Endothelial cell of umbilical vein (primary cell): ENCODE data around the gene TRIP13. TPM values are rescaled to one million over a fixed set of nuclear protein-coding genes. Genes with fewer than 3 reads are reported as not detected.

ENCODE experiments used
- BruUV-seq: library from RNA; stranded (reverse); fragments of 400-500 nt; replicated peaks from 2 replicates; lab custom pipeline; 2021; lab: Mats Ljungman, UMichigan
- CTCF ChIA-PET: fragments of 300-600, 350-600 bp; sonication (Branson Sonifier 250); formaldehyde crosslinking; loops from one replicate; lab custom pipeline; 2021; ENCODE audit warnings: antibody characterized with exemption, inconsistent platforms; lab: Charles Lee
- POLR2A ChIA-PET: fragments of 300-600, 350-600 bp; sonication (Branson Sonifier 250); formaldehyde crosslinking; loops from one replicate; lab custom pipeline; 2021; ENCODE audit warnings: antibody characterized with exemption, inconsistent platforms; lab: Charles Lee
- DNase-seq: peaks from one replicate; pipeline ENCODE4 v3.0.0-alpha.2; 2011; ENCODE audit warnings: low read depth, low spot score
- FAIRE-seq: peaks from 2 replicates; lab custom pipeline; 2011; peaks lifted over from hg19 to GRCh38; lab: Jason Lieb, UNC
- H2AFZ ChIP-seq: 2 replicates; pipeline ENCODE4 v1.6.0; 2012; ENCODE audit warnings: low read depth, low read length, control low read depth, inconsistent platforms
- H3K27ac ChIP-seq: 2 replicates; pipeline ENCODE4 v1.5.1; 2011; ENCODE audit warnings: low read depth, mild to moderate bottlenecking, control low read depth, low read length, moderate library complexity; ENCODE audit not compliant: insufficient read depth
- H3K27me3 ChIP-seq, 2 experiments: 2 replicates each; pipeline versions ENCODE4 v1.6.0 to v1.6.1; 2011; ENCODE audit warnings: low read length in 2 of 2, mixed read lengths in 1 of 2; ENCODE audit not compliant: control insufficient read depth in 2 of 2, insufficient read depth in 2 of 2
- H3K36me3 ChIP-seq, 2 experiments: 2 replicates in 1 of 2; 3 replicates in 1 of 2; pipeline ENCODE4 v1.5.1; 2011; ENCODE audit warnings: low read length in 2 of 2, mild to moderate bottlenecking in 1 of 2, moderate library complexity in 1 of 2; ENCODE audit not compliant: control insufficient read depth in 2 of 2, insufficient read depth in 2 of 2; ENCODE audit errors: extremely low read depth in 1 of 2
- H3K4me1 ChIP-seq: 3 replicates; pipeline ENCODE4 v1.5.1; 2011; ENCODE audit warnings: mild to moderate bottlenecking, low read length; ENCODE audit not compliant: control insufficient read depth, insufficient read depth; ENCODE audit errors: extremely low read depth
- H3K4me2 ChIP-seq: 2 replicates; pipeline ENCODE4 v1.6.1; 2011; ENCODE audit warnings: low read length, control low read depth, mixed read lengths; ENCODE audit not compliant: insufficient read depth
- H3K4me3 ChIP-seq, 3 experiments: fragments of 200-600 bp in 1 of 3; sonication (generic), shearing (Covaris generic) in 1 of 3; replicated peaks in 1 of 3; 2 replicates each; pipeline ENCODE4 v1.5.1; 2011 to 2016; ENCODE audit warnings: control low read depth in 3 of 3, low read length in 3 of 3, mild to moderate bottlenecking in 2 of 3, inconsistent platforms in 1 of 3, low read depth in 1 of 3, moderate library complexity in 1 of 3; ENCODE audit not compliant: insufficient read depth in 1 of 3
- H3K79me2 ChIP-seq: 2 replicates; pipeline ENCODE4 v1.6.0; 2012; ENCODE audit warnings: low read length, inconsistent platforms; ENCODE audit not compliant: control insufficient read depth, insufficient read depth
- H3K9ac ChIP-seq: replicated peaks from 2 replicates; pipeline ENCODE3; 2011; ENCODE audit warnings: low read length, control low read depth; ENCODE audit not compliant: insufficient read depth; ENCODE audit errors: extremely low read depth
- H3K9me1 ChIP-seq: replicated peaks from 3 replicates; pipeline ENCODE4 v1.6.0; 2011; ENCODE audit warnings: mild to moderate bottlenecking, low read length; ENCODE audit not compliant: control insufficient read depth, insufficient read depth; ENCODE audit errors: extremely low read depth
- H3K9me3 ChIP-seq: replicated peaks from 2 replicates; pipeline ENCODE4 v1.5.1; 2012; ENCODE audit warnings: low read length, inconsistent platforms; ENCODE audit not compliant: control insufficient read depth, insufficient read depth
- H4K20me1 ChIP-seq: replicated peaks from 2 replicates; pipeline ENCODE3; 2011; ENCODE audit warnings: mild to moderate bottlenecking, low read length; ENCODE audit not compliant: control insufficient read depth, insufficient read depth; ENCODE audit errors: extremely low read depth
- CTCF ChIP-seq, 2 donors: IDR thresholded peaks; 1 replicate in 1 of 2; 2 replicates in 1 of 2; pipeline ENCODE4 v1.5.1; 2011; ENCODE audit warnings: low read length in 2 of 2, mild to moderate bottlenecking in 2 of 2, moderate library complexity in 2 of 2, control low read depth in 1 of 2, inconsistent platforms in 1 of 2, low read depth in 1 of 2; ENCODE audit not compliant: insufficient read depth in 1 of 2; ENCODE audit errors: extremely low read depth in 1 of 2
- EZH2 ChIP-seq: IDR thresholded peaks from 2 replicates; pipeline ENCODE4 v1.6.1; 2012; ENCODE audit warnings: borderline replicate concordance, low read depth, mild to moderate bottlenecking, moderate library complexity, low read length, inconsistent platforms; ENCODE audit not compliant: severe bottlenecking
- FOS ChIP-seq: IDR thresholded peaks from 2 replicates; pipeline ENCODE4 v1.6.1; 2011; ENCODE audit warnings: mild to moderate bottlenecking, low read length, moderate library complexity, borderline replicate concordance; ENCODE audit not compliant: insufficient read depth
- GATA2 ChIP-seq: IDR thresholded peaks from 2 replicates; pipeline ENCODE4 v1.7.0; 2011; ENCODE audit warnings: low read depth, mild to moderate bottlenecking, moderate library complexity, mixed read lengths, low read length; ENCODE audit not compliant: insufficient read length, insufficient read depth
- JUN ChIP-seq: IDR thresholded peaks from 2 replicates; pipeline ENCODE4 v1.6.1; 2011; ENCODE audit warnings: borderline replicate concordance, low read depth; ENCODE audit not compliant: insufficient read length, insufficient read depth
- MYC ChIP-seq: IDR thresholded peaks from one replicate; pipeline ENCODE4 v1.6.1; 2011; ENCODE audit warnings: mild to moderate bottlenecking, low read depth, low read length
- POLR2A ChIP-seq: IDR thresholded peaks from 2 replicates; pipeline ENCODE4 v1.6.1; 2012; ENCODE audit warnings: low read depth, mild to moderate bottlenecking, control low read depth, low read length
- POLR2AphosphoS5 ChIP-seq: IDR thresholded peaks from 2 replicates; pipeline ENCODE4 v1.6.1; 2012; ENCODE audit warnings: low read depth, mild to moderate bottlenecking, control low read depth, low read length, moderate library complexity; ENCODE audit not compliant: insufficient read depth
- dilution Hi-C: fragments of 300-500 bp; cut with MboI; formaldehyde crosslinking; loops from one replicate; pipeline ENCODE4 v1.15.0; 2019; ENCODE audit warnings: low sequenced_read_pairs; ENCODE audit not compliant: extremely low pct_ligation_motif_present
- intact Hi-C: fragments of 100-400 bp; cut with micrococcal nuclease; formaldehyde crosslinking; loops from one replicate; pipeline ENCODE4 v1.10.0; 2022
- polyA plus RNA-seq, 4 experiments: library from polyadenylated mRNA; depleted of rRNA in 3 of 4; stranded (reverse) in 3 of 4; unstranded in 1 of 4; fragments of >200 nt; gene quantifications; 2 replicates each; pipeline versions ENCODE4 v1.2.1 to v1.2.3, GENCODE V29; 2011 to 2012; ENCODE audit warnings: missing spikeins in 1 of 4
- total RNA-seq: library from RNA; stranded (reverse); gene quantifications from 2 replicates; pipeline ENCODE4 v1.2.3, GENCODE V29; 2021
- TF ChIP-seq, protein P1 (sequence below): IDR thresholded peaks from 2 replicates; pipeline ENCODE4 v1.6.1; 2011; ENCODE audit not compliant: insufficient read depth, insufficient read length

The TRIP13 gene
- total and polyA plus RNA-seq, 2 donors (not counting 3 experiments of a cell fraction or from before 2014, with no cell fraction given): 17.4 to 39.0 TPM

GRCh38 chr5:872301-872700, 20.4 kb upstream of the TRIP13 start:
- H3K9ac ChIP-seq: no peak overlapping the region
- dilution Hi-C loops: no loop called here
- ChIA-PET POLR2A (no interaction called here), CTCF (interaction anchor here (1.3 to 2.2 kb wide), 2 partner anchors 9 to 203 kb away, joined by 3 to 7 read pairs; no protein-coding TSS in a partner anchor)
- no peak overlapping the region for H3K4me3 ChIP-seq
- intact Hi-C loops: loop anchor here (2.0 kb wide), 1 partner anchor 20 kb away; the partner anchor contains the start of genes BRD9 and TRIP13
- no peaks in the 10 kb centered on the region for H3K9me3 ChIP-seq
- TF ChIP-seq POLR2AphosphoS5: peak; percentile 38
- TF ChIP-seq, protein P1, sequence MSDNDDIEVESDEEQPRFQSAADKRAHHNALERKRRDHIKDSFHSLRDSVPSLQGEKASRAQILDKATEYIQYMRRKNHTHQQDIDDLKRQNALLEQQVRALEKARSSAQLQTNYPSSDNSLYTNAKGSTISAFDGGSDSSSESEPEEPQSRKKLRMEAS: no peak
- H2AFZ ChIP-seq: no peak overlapping the region
- H3K4me1 ChIP-seq: peaks cover 18% of the 10 kb centered on the region
- FAIRE-seq (peak; percentile 70), DNase-seq (peak; percentile 19)
- no peaks in the 10 kb centered on the region for H4K20me1 ChIP-seq
- no peak overlapping the region for H3K27ac ChIP-seq
- no TSS peak for BruUV-seq
- H3K27me3 ChIP-seq: no peaks in the 10 kb centered on the region
- H3K4me2 ChIP-seq: peak overlapping the region; percentile 35
- peaks cover 19 to 57% of the 10 kb centered on the region in 2 experiments for H3K36me3 ChIP-seq
- H3K79me2 ChIP-seq: no peaks in the 10 kb centered on the region
- H3K9me1 ChIP-seq: no peaks in the 10 kb centered on the region

DNA sequence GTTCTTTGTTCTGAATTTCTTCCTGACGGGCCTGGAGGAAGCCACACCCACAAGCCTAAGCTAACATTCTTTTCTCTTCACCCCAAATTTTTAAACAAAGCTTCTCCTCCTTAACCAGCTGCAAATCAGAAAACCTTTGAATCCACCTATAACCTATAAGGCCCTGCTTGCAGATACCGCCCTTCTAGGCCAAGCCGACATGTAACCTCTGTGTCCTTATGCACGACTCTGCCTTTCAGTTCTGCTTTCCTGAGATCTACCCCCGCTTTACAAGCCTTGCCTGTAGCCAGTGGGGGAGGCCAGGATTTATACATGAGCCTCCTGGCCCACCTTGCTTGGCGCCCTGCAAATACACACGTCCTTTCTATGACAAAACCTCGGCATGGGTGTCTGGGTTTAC, 19.4 kb upstream of the TRIP13 start:
- FAIRE-seq: no peak
- Histone ChIP-seq H3K4me2 (no peak overlapping the region), H3K27ac (no peak overlapping the region), H3K9me3 (no peaks in the 10 kb centered on the region), H3K4me1 (peaks cover 18% of the 10 kb centered on the region), H2AFZ (no peak overlapping the region), H3K9me1 (no peaks in the 10 kb centered on the region), H3K4me3 (no peak overlapping the region), H3K79me2 (no peaks in the 10 kb centered on the region), H3K9ac (no peak overlapping the region), H3K36me3 (peaks cover 23 to 59% of the 10 kb centered on the region in 2 experiments), H4K20me1 (no peaks in the 10 kb centered on the region), H3K27me3 (no peaks in the 10 kb centered on the region)
- POLR2A ChIA-PET: no interaction called here
- intact Hi-C loops: loop anchor here (2.0 kb wide), 1 partner anchor 19 kb away; the partner anchor contains the start of genes BRD9 and TRIP13
- TF ChIP-seq JUN (no peak), CTCF (IDR thresholded peaks at IDR 0.05; ENCODE audit: extremely low read depth in 1 of 2, insufficient read depth in 1 of 2, low read depth in 1 of 2, low read length in 2 of 2) (no peak), MYC (no peak), GATA2 (no peak), EZH2 (no peak), POLR2AphosphoS5 (no peak), FOS (no peak), POLR2A (no peak)
- TF ChIP-seq, protein P1: no peak
- peak; percentile 14 for DNase-seq
- BruUV-seq: no TSS peak
- dilution Hi-C loops: no loop called here
- CTCF ChIA-PET: interaction anchor here (1.0 to 2.2 kb wide), 3 partner anchors 28 to 427 kb away, joined by 3 to 7 read pairs (median 4); no protein-coding TSS in a partner anchor
